Stimulated activated CD4-positive, alpha-beta T cell treated with anti-CD3 and anti-CD28 coated beads, TNF-alpha, amount 100 ng/mL, for 24 hours (primary cell): ENCODE data around the gene MKNK2.
A peak's percentile ranks its signal among the peaks of the same experiment; 100 is the strongest.

Experiments used
- DNase-seq, 3 experiments: peaks; one replicate each; pipeline ENCODE4 v3.0.0-alpha.2; 2020; ENCODE audit warnings: low read depth in 3 of 3

MKNK2 gene

GRCh38 chr19:2058570-2059421, 7.8 kb upstream of the MKNK2 start:
- DNase-seq: no peak

GRCh38 chr19:2057484-2058469, 6.7 kb upstream of the MKNK2 start:
- DNase-seq: no peak

GRCh38 chr19:2056837-2057192, 5.8 kb upstream of the MKNK2 start:
- DNase-seq: no peak

DNA sequence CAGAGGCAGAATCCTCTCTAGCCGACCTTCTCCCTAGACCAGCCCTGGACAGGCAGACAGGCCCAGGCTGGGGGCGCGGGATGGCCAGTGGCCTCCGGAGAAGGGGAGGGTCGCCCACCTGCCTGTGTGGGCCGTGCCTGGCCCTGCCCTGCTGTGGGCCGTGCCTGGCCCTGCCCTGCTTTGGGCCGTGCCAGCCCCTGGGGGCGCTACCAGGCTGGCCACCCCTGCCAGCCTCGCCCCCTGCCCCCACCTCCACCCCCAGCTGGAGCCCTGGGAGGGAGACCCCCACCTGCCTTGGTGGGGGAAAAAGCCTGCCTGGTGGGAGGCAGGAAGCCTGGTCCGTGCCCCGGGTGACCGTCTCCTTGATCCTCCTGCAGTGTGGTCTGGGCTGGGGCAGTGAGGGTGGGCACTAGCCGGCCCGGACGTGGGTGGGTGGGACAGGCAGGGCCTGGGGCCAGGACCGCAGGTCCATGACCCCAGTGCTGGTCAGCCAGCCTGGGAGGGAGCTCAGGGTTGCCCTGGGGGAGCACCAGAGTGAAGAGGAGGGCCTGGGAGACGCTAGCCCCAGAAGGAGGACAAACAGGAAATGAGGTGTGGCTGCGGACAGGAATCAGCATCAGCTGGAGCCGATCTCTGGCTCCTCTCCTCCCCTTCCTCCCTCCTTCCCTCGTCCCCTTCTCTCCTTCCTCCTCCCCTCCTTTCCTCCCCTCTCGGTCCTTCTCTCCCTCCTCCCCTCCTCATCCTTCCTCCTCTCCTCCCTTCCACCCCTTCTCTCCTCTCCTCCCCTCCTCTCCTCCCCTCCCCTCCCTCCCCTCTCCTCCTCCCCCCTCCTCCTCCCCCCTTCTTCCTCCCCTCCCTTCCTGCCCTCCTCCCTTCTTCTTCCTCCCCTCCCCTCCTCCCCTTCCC, 5.1 kb upstream of the MKNK2 start:
- DNase-seq: no peak

GRCh38 chr19:2054763-2055162, 3.7 kb upstream of the MKNK2 start:
- no peak for DNase-seq

DNA sequence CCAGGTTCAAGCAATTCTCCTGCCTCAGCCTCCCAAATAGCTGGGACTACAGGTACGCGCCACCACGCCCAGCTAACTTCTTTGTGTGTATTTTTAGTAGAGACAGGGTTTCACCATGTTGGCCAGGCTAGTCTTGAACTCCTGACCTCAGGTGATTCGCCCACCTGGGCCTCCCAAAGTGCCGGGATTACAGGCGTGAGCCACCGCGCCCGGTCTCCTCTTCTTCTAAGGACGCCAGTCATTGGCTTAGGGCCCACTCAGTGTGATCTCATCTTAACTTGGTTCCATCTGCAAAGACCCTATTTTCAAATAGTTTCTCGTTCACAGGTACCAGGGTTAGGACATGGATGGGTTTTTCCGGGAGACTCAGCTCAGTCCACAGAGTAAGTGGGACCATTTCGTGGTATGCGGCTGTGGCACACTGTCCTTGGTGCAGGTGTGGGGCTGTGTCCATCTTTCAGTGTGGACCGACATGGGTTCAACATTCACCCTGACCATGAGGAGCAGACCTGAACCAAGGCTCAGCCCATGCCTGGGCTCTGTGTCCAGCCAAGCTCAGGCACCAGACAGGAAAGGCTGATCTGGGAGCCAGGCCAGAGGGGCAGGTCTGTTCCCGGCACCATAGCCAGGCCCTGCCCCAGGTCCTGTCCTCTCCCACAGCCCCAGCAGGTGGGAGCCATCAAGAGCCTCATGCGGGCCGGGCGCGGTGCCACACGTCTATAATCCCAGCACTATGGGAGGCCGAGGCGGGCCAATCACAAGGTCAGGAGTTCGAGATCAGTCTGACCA, 2.8 kb upstream of the MKNK2 start:
- DNase-seq: no peak

GRCh38 chr19:2051773-2052704, 995 bp upstream of the MKNK2 start:
- peak in 1 of 3 experiments; percentile 43 for DNase-seq

DNA sequence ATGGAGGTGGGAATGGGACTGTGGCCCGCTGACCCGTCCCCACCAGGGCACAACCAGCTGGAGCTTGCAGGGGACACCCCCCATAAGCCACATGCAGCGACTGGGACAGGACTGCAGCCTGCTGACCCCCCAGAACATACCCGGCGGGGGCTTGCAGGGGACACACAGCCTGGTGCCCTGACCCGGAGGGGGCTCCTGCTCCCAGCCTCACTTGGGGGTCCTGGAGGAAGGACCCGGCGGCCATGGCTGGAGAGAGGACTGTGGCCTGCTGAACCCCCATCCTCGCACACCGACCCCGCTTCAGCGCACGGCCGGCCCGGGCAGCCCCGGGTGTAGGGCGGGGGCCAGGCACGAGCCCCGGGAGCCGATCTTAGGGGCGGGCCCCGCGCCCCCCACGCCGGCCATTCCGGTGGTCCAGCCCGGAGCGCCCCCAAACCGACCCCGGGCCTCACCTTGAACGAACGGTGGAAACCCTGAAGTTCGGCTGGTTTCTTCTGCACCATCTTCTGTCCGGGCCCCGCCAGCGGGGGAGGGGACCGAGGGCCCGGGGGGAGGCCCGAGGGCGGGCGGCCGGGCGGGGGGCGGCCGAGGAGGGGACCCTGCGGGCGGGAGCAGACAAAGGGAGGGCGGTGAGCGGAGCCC, 574 bp downstream of the MKNK2 start:
- no peak for DNase-seq

GRCh38 chr19:2049741-2050348, 1.2 kb downstream of the MKNK2 start:
- peak in 2 of 3 experiments; percentile 40 to 66 for DNase-seq

- DNase-seq: no peak
Measured at GRCh38 chr19:2048959-2049740, 1.9 kb downstream of the MKNK2 start.

DNA sequence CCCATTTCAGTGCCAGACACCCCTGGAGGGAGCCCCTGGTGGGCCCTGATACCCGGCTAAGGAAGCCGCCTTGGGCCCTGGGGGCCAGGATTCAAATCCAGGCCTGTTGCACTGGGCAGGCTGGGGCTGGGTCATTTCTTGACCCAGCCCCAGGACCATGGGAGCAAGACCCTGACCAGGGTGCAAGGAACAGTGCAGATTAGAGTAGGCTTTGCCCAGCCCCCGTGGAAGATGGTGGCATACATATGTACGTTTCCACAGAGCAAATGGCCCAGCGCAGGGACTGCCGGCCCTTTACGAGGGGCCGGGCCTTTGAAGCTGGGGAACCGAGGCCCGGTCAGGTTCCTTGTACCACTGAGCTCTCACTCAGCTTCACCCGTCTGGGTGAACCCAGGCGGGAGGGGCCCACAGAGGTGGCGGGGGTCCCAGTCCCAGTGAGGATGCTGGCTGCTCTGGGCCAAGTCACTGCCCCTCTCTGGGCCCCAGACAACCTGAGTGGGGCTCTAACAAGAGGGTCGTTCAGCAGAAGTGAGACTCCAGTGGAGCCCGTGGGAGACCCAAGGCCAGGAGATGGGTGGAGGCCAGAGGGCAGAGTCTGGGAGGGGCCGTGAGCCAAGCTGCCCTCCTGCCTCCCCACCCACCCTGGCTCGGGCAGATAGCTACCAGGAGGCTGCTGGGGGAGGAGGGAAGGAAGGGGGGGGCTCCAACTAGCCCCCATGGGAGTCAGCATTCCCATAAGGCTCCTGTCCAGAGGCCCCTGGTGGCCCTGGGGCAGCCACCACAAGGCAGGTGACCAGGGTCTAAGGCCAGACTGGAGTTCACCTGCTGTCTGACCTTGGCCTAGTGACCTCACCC, 2.7 kb downstream of the MKNK2 start:
- no peak for DNase-seq

DNA sequence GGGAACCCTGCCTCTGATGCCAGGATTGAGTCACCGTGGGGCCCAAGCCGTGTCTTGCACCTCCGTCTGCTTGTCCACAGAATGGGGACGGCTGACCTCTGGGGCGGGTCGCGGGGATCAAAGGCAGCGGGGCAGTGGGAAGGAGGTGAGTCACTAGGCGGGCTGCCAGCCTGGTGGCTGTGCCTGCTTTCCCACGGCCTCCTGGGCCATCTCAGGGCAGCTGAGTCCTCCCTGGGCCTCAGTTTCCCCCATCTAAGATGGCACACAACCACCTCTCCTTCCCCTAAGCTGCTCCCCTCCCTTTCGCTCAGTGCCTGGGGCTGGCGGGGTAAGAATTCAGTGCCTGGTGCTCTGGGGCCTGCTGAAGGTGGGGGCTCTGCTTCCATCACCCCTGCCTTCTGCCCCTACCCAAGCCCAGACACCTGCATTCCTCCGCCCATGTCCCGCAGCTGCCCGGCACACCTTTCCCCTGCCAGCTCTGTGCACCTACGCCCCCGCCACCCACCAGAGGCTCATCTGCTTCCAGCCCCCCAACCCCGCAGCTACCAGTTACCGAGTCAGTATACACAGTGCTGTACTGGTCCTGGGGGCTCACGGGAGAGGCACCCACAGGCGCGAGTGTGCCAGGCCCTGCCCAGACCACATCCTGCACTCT, 3.5 kb downstream of the MKNK2 start:
- no peak for DNase-seq

- no peak for DNase-seq
Measured at GRCh38 chr19:2047076-2047448, 4.0 kb downstream of the MKNK2 start.

DNA sequence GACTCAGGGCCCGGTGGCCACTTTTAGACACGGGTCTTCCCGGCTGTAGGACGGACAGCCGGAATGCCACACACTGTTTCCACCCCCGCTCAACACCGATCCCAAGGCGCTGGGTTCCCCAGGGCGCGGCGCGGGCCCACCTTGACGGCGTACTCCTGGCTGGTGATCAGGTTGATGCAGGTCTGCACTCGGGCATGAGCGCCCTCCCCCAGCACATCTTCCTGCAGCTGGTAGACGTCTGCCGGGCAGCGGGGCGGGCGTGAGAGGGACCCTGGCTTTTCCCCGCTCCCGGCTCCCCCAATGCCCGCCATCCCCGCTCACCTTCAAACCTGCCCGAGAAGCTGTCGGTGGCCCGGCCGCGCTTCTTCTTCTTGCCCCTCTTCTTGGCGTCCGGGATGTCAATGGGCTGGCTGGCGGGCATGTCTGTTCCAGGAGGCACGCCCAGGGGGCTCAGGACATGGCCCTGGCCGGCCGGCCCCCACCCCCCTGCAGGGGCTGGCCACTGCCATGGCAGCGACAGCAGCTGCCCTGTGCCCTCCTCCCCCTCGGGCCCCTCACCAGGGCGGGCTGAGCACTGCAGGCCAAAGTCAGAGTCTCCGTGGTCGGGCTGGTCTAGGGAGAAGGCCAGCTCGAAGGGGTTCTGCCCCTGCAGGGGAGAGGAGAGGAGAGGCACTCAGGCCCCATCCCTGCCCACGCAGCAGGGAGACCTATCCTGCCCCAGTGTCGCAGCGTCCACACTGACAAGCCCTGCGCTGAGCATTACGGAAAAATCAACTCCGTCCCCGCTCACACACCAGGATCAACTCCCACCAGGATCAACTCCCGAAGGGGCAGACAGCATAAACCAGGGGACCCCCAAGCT, 4.8 kb downstream of the MKNK2 start:
- no peak for DNase-seq

- DNase-seq: no peak
Measured at GRCh38 chr19:2045501-2046045, 5.5 kb downstream of the MKNK2 start.
